Measurements from ENCODE around the gene IKZF3.
A peak's percentile ranks its signal among the peaks of the same experiment; 100 is the strongest.

IKZF3 gene

GRCh38 chr17:39769974-39770587 is 94.0 kb downstream of the IKZF3 start (continued):
- TF ChIP-seq ZNF214 (tag by site-specific recombination; IDR thresholded peaks at IDR 0.05; ENCODE audit: borderline replicate concordance) (no peak), SCRT1 (tag by site-specific recombination; IDR thresholded peaks at IDR 0.05; ENCODE audit: borderline replicate concordance) (peak; percentile 100), ZNF560 (tag by site-specific recombination; IDR thresholded peaks at IDR 0.05; ENCODE audit: borderline replicate concordance) (no peak), ZSCAN16 (tag by site-specific recombination; IDR thresholded peaks at IDR 0.05) (peak; percentile 84; the same call in 1 of the 2 replicates), GFI1B (tag by site-specific recombination; IDR thresholded peaks at IDR 0.05) (peak; percentile 88), ZNF473 (tag by site-specific recombination; IDR thresholded peaks at IDR 0.05) (no peak), ZNF146 (tag by site-specific recombination; IDR thresholded peaks at IDR 0.05) (peak; percentile 32; the same call in 1 of the 2 replicates), ZNF157 (tag by site-specific recombination; IDR thresholded peaks at IDR 0.05) (no peak), ZNF114 (tag by site-specific recombination; IDR thresholded peaks at IDR 0.05) (no peak), BCL6B (tag by site-specific recombination; IDR thresholded peaks at IDR 0.05) (0 out of 2 replicates have a peak, but pooled peaks have one; percentile 48), WT1 (tag by site-specific recombination; IDR thresholded peaks at IDR 0.05) (peak; percentile 83), FEZF1 (tag by site-specific recombination; IDR thresholded peaks at IDR 0.05) (peak; percentile 97), KLF8 (tag by site-specific recombination; IDR thresholded peaks at IDR 0.05) (peak; percentile 97), ZNF274 (IDR thresholded peaks at IDR 0.05; ENCODE audit: low read length) (no peak), ZNF274 (tag by site-specific recombination; IDR thresholded peaks at IDR 0.05; ENCODE audit: borderline replicate concordance) (no peak), ZNF175 (tag by site-specific recombination; IDR thresholded peaks at IDR 0.05) (no peak), ZNF654 (tag by site-specific recombination; IDR thresholded peaks at IDR 0.05; ENCODE audit: low read depth) (no peak), ZNF623 (tag by site-specific recombination; IDR thresholded peaks at IDR 0.05) (peak; percentile 30; the same call in 1 of the 2 replicates), ZBTB6 (tag by site-specific recombination; IDR thresholded peaks at IDR 0.05) (0 out of 2 replicates have a peak, but pooled peaks have one; percentile 17), PRDM6 (tag by site-specific recombination; IDR thresholded peaks at IDR 0.05) (peak; percentile 95), ZSCAN30 (tag by site-specific recombination; IDR thresholded peaks at IDR 0.05) (peak; percentile 89), ZSCAN23 (tag by site-specific recombination; IDR thresholded peaks at IDR 0.05) (peak; percentile 98), EGR2 (tag by site-specific recombination; IDR thresholded peaks at IDR 0.05; ENCODE audit: low read depth) (no peak), ZNF112 (tag by site-specific recombination; IDR thresholded peaks at IDR 0.05) (no peak), ZBTB8A (tag by site-specific recombination; IDR thresholded peaks at IDR 0.05) (peak; percentile 49), KLF16 (tag by site-specific recombination; IDR thresholded peaks at IDR 0.05) (peak; percentile 61; the same call in 1 of the 2 replicates), ZFP69B (tag by site-specific recombination; IDR thresholded peaks at IDR 0.05) (peak; percentile 72), ZBTB17 (tag by site-specific recombination; IDR thresholded peaks at IDR 0.05) (peak; percentile 74), ZNF26 (tag by site-specific recombination; IDR thresholded peaks at IDR 0.05) (no peak), ZNF600 (tag by site-specific recombination; IDR thresholded peaks at IDR 0.05) (peak; percentile 83), INSM2 (tag by site-specific recombination; IDR thresholded peaks at IDR 0.05) (peak; percentile 99), ZNF362 (tag by site-specific recombination; IDR thresholded peaks at IDR 0.05) (peak; percentile 95)
